ENCODE results near the gene PTMS. TPM values are rescaled to one million over a fixed set of nuclear protein-coding genes. Genes with fewer than 3 reads are reported as not detected.

PTMS gene
- total and polyA plus RNA-seq, 9 of the 15 experiments (the other 6 are each of a cell fraction or from before 2014, with no cell fraction given), result 5.1 to 287 (median 78.5) TPM

DNA sequence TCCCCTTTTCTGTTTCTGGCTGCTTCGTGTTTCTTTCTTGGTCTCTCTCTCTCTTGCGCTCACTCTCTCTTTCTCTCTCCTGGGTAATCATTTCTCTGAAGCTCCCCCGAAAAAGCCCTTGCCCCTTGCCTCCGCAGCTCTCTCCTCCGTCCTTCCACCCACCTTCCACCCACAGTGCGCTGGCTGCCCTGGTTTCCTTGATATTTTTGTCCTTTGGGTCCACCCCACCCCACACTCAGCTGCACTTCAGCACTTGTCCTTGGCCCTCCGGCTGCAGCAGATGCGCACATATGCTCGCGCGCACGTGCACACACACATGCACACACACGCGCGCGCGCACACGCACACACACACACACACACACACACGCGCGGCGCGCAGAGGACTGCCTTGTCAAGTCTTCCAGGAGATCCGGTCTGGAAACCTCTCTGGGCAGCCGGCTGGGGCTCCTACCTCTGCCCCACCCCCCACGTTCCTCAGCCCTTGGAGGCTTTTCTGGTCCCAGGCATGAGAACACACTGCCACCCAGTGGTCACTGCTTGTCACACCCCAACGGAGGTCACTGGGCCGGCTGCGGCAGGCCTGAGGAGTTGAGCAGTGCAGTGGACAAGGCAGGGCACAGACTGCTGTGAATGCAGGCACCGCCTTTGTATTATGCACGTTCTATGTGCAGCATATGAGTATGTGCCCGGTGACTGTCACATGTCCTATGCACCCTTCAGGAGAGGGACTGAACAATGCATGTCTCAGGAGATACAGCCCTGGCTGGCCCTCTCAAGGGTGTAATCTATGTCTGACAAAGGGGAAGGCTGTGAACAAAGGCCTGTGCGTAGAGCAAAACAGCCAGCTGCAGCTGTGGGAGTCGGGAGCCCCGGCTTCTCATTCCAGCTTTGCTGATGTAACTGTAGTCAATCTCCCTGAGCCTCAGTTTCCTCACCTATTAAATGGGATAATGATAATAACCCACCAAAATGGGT, 12.7 kb downstream of the PTMS start (continued):
- TF ChIP-seq SIRT6 (IDR thresholded peaks at IDR 0.05; ENCODE audit: low read depth, low read length) (no peak), ZNF165 (CRISPR knock-in tag; IDR thresholded peaks at IDR 0.05; ENCODE audit: borderline replicate concordance) (no peak), CBX1 (IDR thresholded peaks at IDR 0.05; ENCODE audit: low read depth) (no peak), ETS1 (conservative IDR thresholded peaks at IDR 0.05; ENCODE audit: control insufficient read depth, low read depth, low read length) (no peak), E2F5 (CRISPR knock-in tag; IDR thresholded peaks at IDR 0.05) (no peak), ZBTB34 (CRISPR knock-in tag; IDR thresholded peaks at IDR 0.05) (no peak), PCBP2 (IDR thresholded peaks at IDR 0.05; ENCODE audit: low read depth, low read length, poor library complexity, severe bottlenecking) (no peak), STAG1 (CRISPR knock-in tag; IDR thresholded peaks at IDR 0.05; ENCODE audit: borderline replicate concordance) (peak; percentile 46; the same call in 1 of the 2 replicates), TCF7L2 (IDR thresholded peaks at IDR 0.05; ENCODE audit: low read depth, low read length) (no peak), SREBF1 (IDR thresholded peaks at IDR 0.05; ENCODE audit: borderline replicate concordance, low read depth, low read length) (no peak), ZNF668 (CRISPR knock-in tag; IDR thresholded peaks at IDR 0.05) (no peak), FIP1L1 (IDR thresholded peaks at IDR 0.05; ENCODE audit: low read depth, low read length, poor library complexity, severe bottlenecking) (peak; percentile 35), RBM25 (IDR thresholded peaks at IDR 0.05; ENCODE audit: low read depth, low read length, severe bottlenecking) (peak; percentile 24), MAFK (IDR thresholded peaks at IDR 0.05; ENCODE audit: low read length) (no peak), GATA2 (CRISPR knock-in tag; IDR thresholded peaks at IDR 0.05) (no peak), BRD4 (IDR thresholded peaks at IDR 0.05) (no peak), TAF7 (tag; IDR thresholded peaks at IDR 0.05) (no peak; the same call in 1 of the 2 replicates), NR4A1 (CRISPR knock-in tag; IDR thresholded peaks at IDR 0.05) (no peak), NR4A1 (tag; IDR thresholded peaks at IDR 0.05) (no peak), ZNF766 (CRISPR knock-in tag; conservative IDR thresholded peaks at IDR 0.05) (no peak)
- TF ChIP-seq, protein P1, sequence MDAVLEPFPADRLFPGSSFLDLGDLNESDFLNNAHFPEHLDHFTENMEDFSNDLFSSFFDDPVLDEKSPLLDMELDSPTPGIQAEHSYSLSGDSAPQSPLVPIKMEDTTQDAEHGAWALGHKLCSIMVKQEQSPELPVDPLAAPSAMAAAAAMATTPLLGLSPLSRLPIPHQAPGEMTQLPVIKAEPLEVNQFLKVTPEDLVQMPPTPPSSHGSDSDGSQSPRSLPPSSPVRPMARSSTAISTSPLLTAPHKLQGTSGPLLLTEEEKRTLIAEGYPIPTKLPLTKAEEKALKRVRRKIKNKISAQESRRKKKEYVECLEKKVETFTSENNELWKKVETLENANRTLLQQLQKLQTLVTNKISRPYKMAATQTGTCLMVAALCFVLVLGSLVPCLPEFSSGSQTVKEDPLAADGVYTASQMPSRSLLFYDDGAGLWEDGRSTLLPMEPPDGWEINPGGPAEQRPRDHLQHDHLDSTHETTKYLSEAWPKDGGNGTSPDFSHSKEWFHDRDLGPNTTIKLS (IDR thresholded peaks at IDR 0.05; ENCODE audit: borderline replicate concordance, low read depth), result no peak

Data from K562 (cell line).